Lung (tissue), 12 donors: Measurements from ENCODE around the gene NOVA1. TPM values are rescaled to one million over a fixed set of nuclear protein-coding genes. Genes with fewer than 3 reads are reported as not detected.
A peak's percentile ranks its signal among the peaks of the same experiment; 100 is the strongest.

Experiments used
- ATAC-seq: fragments of 200-7000 bp; cut with Tn5 transposase; one replicate; pipeline ENCODE4 v1.9.1; 2020; ENCODE audit warnings: moderate number of reproducible peaks; ENCODE audit not compliant: insufficient read depth, low FRiP score
- DNase-seq, 3 donors: peaks; one replicate each; pipeline ENCODE4 v3.0.0-alpha.2; 2013 to 2017
- H3K27ac ChIP-seq, 2 donors: one replicate each; pipeline ENCODE4 v1.5.1; 2013; ENCODE audit warnings: mild to moderate bottlenecking in 2 of 2, moderate library complexity in 2 of 2, control low read depth in 1 of 2, inconsistent platforms in 1 of 2, low read depth in 1 of 2, low read length in 1 of 2
- H3K27me3 ChIP-seq, 3 donors: one replicate each; pipeline ENCODE4 v1.5.1; 2013; ENCODE audit warnings: low read length in 2 of 3; ENCODE audit not compliant: control insufficient read depth in 3 of 3, insufficient read depth in 3 of 3
- H3K36me3 ChIP-seq, 4 donors: one replicate each; pipeline ENCODE4 v1.5.1; 2013; ENCODE audit warnings: low read length in 4 of 4, mild to moderate bottlenecking in 1 of 4, moderate library complexity in 1 of 4; ENCODE audit not compliant: control insufficient read depth in 4 of 4, insufficient read depth in 4 of 4
- H3K4me1 ChIP-seq, 5 donors: one replicate each; pipeline ENCODE4 v1.5.1; 2013; ENCODE audit warnings: low read length in 5 of 5, mild to moderate bottlenecking in 2 of 5, moderate library complexity in 1 of 5; ENCODE audit not compliant: control insufficient read depth in 5 of 5, insufficient read depth in 5 of 5
- H3K4me3 ChIP-seq: one replicate; pipeline ENCODE4 v1.5.1; 2013; ENCODE audit warnings: mild to moderate bottlenecking, control low read depth, moderate library complexity
- H3K9ac ChIP-seq, 2 donors: one replicate each; pipeline ENCODE4 v1.5.1; 2013; ENCODE audit warnings: low read length in 2 of 2, control low read depth in 1 of 2; ENCODE audit not compliant: insufficient read depth in 1 of 2
- H3K9me3 ChIP-seq, 4 donors: one replicate each; pipeline ENCODE4 v1.5.1; 2013; ENCODE audit warnings: low read length in 3 of 4, mild to moderate bottlenecking in 1 of 4, moderate library complexity in 1 of 4; ENCODE audit not compliant: control insufficient read depth in 4 of 4, insufficient read depth in 3 of 4
- CTCF ChIP-seq: IDR thresholded peaks from 2 replicates; pipeline ENCODE4 v1.5.1; 2012; ENCODE audit warnings: mild to moderate bottlenecking; ENCODE audit errors: control extremely low read depth, extremely low read depth
- WGBS, 2 donors: extraction: QIAGEN DNeasy Blood & Tissue Kit; methylation state at CpG; one replicate each; pipeline ENCODE4 v1.1.7; 2013; 5-methylcytosine and 5-hydroxymethylcytosine counted together
- polyA plus RNA-seq, 2 donors: library from polyadenylated mRNA; stranded (reverse); fragments of 200-250 nt; gene quantifications; one replicate each; pipeline ENCODE4 v1.2.1, GENCODE V29; 2013
- total RNA-seq, 2 donors: library from RNA; depleted of rRNA in 1 of 2; stranded (reverse); fragments of >200 nt in 1 of 2; gene quantifications; one replicate each; pipeline ENCODE4 v1.2.1, GENCODE V29; 2014 to 2021
- donor health status: control.
- donor health status: control.
- donor health status: Bipolar disorder and iron deficiency.
- donor health status: healthy.
- donor health status: DM: yes; HTN: yes; CAD: no.

NOVA1 gene
- total and polyA plus RNA-seq, 4 donors: 0.38 to 10.0 (median 2.1) TPM

- Histone ChIP-seq H3K4me1 (no peaks in the 10 kb centered on the region), H3K27ac (no peak overlapping the region), H3K36me3 (no peaks in the 10 kb centered on the region), H3K9ac (no peak overlapping the region), H3K9me3 (no peaks in the 10 kb centered on the region), H3K4me3 (no peak overlapping the region), H3K27me3 (no peaks in the 10 kb centered on the region)
- DNase-seq: no peak
- ATAC-seq: no peak
- 87 to 89% methylated on average over 2 of the region's 2 CpGs for WGBS, 2 donors
- no peak for TF ChIP-seq CTCF
These were observed 113.3 kb downstream of the NOVA1 start for GRCh38 chr14:26484562-26484961.

GRCh38 chr14:26478967-26479366 is 118.9 kb downstream of the NOVA1 start:
- 95% methylated on average over 4 of the region's 4 CpGs for WGBS, 2 donors
- H3K4me1 ChIP-seq: no peaks in the 10 kb centered on the region

GRCh38 chr14:26466862-26467261 is 131.0 kb downstream of the NOVA1 start:
- Histone ChIP-seq H3K36me3 (peaks cover 0 to 7% (median 3%) of the 10 kb centered on the region in 4 donors), H3K9ac (no peak overlapping the region), H3K4me3 (no peak overlapping the region), H3K27me3 (no peaks in the 10 kb centered on the region), H3K27ac (no peak overlapping the region), H3K9me3 (no peaks in the 10 kb centered on the region), H3K4me1 (peaks cover 0 to 18% (median 0%) of the 10 kb centered on the region in 5 donors)
- no peak for TF ChIP-seq CTCF
- 74 to 81% methylated on average over 1 of the region's 1 CpG for WGBS, 2 donors
- no peak for DNase-seq
- ATAC-seq: no peak

More at GRCh38 chr14:26478967-26479366, 118.9 kb downstream of the NOVA1 start:
- no peak overlapping the region for H3K9ac ChIP-seq
- H3K9me3 ChIP-seq: no peaks in the 10 kb centered on the region
- no peaks in the 10 kb centered on the region for H3K27me3 ChIP-seq
- DNase-seq (no peak), ATAC-seq (no peak)
- H3K36me3 ChIP-seq: no peaks in the 10 kb centered on the region
- no peak for TF ChIP-seq CTCF
- no peak overlapping the region for H3K27ac ChIP-seq
- H3K4me3 ChIP-seq: no peak overlapping the region

DNA sequence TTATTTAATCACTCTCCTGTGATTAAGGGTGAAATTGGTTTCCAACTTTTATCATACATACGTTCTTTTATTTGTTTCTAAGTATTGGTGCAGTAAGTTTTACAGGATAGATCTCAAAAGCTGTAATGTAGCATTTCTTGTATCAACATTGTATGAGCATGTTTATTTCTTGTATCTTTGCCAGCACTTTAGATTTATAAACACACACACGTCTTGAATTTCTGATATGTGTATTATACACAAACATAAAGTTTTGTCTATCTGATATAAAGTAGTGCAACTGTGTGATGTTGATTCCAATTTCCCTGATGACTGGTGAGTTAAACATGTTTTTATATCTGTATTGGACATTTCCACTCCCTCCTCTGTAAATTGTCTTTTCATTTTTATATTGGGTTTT is 134.7 kb downstream of the NOVA1 start:
- peak in 2 of 3 donors; percentile 75 to 79 for DNase-seq

More for the DNA sequence above, 134.7 kb downstream of the NOVA1 start:
- Histone ChIP-seq H3K27me3 (no peaks in the 10 kb centered on the region), H3K9me3 (peaks cover 0 to 3% (median 0%) of the 10 kb centered on the region in 4 donors), H3K4me3 (no peak overlapping the region), H3K9ac (no peak overlapping the region), H3K27ac (no peak overlapping the region), H3K36me3 (peaks cover 0 to 5% (median 2%) of the 10 kb centered on the region in 4 donors), H3K4me1 (peaks cover 0 to 18% (median 0%) of the 10 kb centered on the region in 5 donors)
- no peak for ATAC-seq
- WGBS, 2 donors: 42 to 63% methylated on average over 2 of the region's 2 CpGs
- TF ChIP-seq CTCF: no peak
